ENCODE data around the gene CCL24. TPM values are rescaled to one million over a fixed set of nuclear protein-coding genes. Genes with fewer than 3 reads are reported as not detected.

Gene CCL24
- total RNA-seq, 1 experiment from 2014 or later = not detected

DNA sequence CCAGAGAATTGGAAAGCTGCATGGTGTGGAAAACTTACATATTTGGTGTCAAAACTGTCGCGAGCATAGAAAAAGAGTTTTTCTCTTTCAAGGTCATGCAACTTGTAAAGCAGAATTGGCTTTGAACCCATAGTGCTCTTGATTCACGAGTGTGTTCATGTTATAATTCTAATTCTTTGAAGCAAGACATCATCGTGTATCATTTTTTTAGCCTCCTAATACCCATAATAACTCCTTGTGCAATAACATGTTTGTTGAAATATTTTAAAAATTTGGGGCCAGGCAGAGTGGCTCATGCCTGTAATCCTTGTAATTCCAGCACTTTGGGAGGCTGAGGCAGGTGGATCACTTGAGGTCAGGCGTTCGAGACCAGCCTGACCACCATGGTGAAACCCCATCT lies 4.2 kb downstream of the CCL24 start:
- CTCF ChIA-PET = no interaction called here
- no peaks in the 10 kb centered on the region for H3K36me3 ChIP-seq (ENCODE audit: insufficient read depth, low read length, poor library complexity, severe bottlenecking)
- H3K4me3 ChIP-seq (ENCODE audit: low read depth, low read length, poor library complexity, severe bottlenecking) = no peak overlapping the region
- no peak overlapping the region for H3K27ac ChIP-seq (ENCODE audit: low read depth, low read length, poor library complexity, severe bottlenecking)
- BruUV-seq (replicated peaks) = no TSS peak
- TF ChIP-seq, protein P1, sequence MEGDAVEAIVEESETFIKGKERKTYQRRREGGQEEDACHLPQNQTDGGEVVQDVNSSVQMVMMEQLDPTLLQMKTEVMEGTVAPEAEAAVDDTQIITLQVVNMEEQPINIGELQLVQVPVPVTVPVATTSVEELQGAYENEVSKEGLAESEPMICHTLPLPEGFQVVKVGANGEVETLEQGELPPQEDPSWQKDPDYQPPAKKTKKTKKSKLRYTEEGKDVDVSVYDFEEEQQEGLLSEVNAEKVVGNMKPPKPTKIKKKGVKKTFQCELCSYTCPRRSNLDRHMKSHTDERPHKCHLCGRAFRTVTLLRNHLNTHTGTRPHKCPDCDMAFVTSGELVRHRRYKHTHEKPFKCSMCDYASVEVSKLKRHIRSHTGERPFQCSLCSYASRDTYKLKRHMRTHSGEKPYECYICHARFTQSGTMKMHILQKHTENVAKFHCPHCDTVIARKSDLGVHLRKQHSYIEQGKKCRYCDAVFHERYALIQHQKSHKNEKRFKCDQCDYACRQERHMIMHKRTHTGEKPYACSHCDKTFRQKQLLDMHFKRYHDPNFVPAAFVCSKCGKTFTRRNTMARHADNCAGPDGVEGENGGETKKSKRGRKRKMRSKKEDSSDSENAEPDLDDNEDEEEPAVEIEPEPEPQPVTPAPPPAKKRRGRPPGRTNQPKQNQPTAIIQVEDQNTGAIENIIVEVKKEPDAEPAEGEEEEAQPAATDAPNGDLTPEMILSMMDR (conservative IDR thresholded peaks at IDR 0.05; ENCODE audit: low read depth, low read length) = no peak
- no peak for TF ChIP-seq EZH2 (IDR thresholded peaks at IDR 0.05; ENCODE audit: borderline replicate concordance, low read depth, low read length, poor library complexity, severe bottlenecking)
- no peaks in the 10 kb centered on the region for H3K27me3 ChIP-seq (replicated peaks; ENCODE audit: insufficient read depth, low read depth, low read length, poor library complexity)
- H3K4me1 ChIP-seq (ENCODE audit: insufficient read depth, low read length, poor library complexity, severe bottlenecking) = no peaks in the 10 kb centered on the region
- DNase-seq (ENCODE audit: low spot score) = no peak
- intact Hi-C loops (cut with micrococcal nuclease; ENCODE audit: unreplicated experiment) = no loop called here
- POLR2A ChIA-PET (ENCODE audit: low non-redundant PET) = no interaction called here
- peaks cover 8% of the 10 kb centered on the region for H3K9me3 ChIP-seq (ENCODE audit: low read depth, low read length, poor library complexity, severe bottlenecking)

DNA sequence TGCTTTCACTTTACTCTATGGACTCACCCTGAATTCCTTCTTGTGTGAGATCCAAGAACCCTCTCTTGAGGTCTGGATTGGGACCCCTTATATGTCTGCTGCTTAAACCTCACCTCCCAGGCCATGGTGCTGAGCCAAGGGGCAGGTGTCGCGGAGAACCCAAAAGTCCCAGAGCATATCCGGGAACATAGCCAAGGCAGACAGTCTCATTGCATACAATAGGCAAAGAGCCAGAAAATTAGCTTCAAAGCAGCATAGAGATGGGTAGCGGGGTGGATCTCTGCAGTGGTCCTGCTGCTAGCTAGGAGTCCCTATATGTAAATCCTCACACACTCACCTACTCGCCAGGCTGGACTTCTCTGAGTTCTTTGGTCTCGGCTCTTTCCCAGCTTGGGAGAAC lies 5.5 kb downstream of the CCL24 start:
- TF ChIP-seq EZH2 (IDR thresholded peaks at IDR 0.05; ENCODE audit: borderline replicate concordance, low read depth, low read length, poor library complexity, severe bottlenecking) = no peak
- TF ChIP-seq, protein P1 (conservative IDR thresholded peaks at IDR 0.05; ENCODE audit: low read depth, low read length) = no peak
- Histone ChIP-seq H3K27ac (ENCODE audit: low read depth, low read length, poor library complexity, severe bottlenecking) (no peak overlapping the region), H3K4me3 (ENCODE audit: low read depth, low read length, poor library complexity, severe bottlenecking) (no peak overlapping the region), H3K36me3 (ENCODE audit: insufficient read depth, low read length, poor library complexity, severe bottlenecking) (no peaks in the 10 kb centered on the region), H3K9me3 (ENCODE audit: low read depth, low read length, poor library complexity, severe bottlenecking) (peaks cover 8% of the 10 kb centered on the region), H3K27me3 (replicated peaks; ENCODE audit: insufficient read depth, low read depth, low read length, poor library complexity) (no peaks in the 10 kb centered on the region), H3K4me1 (ENCODE audit: insufficient read depth, low read length, poor library complexity, severe bottlenecking) (no peaks in the 10 kb centered on the region)
- POLR2A ChIA-PET (ENCODE audit: low non-redundant PET) = no interaction called here
- intact Hi-C loops (cut with micrococcal nuclease; ENCODE audit: unreplicated experiment) = no loop called here
- DNase-seq (ENCODE audit: low spot score) = peak; percentile 31
- BruUV-seq (replicated peaks) = no TSS peak
- CTCF ChIA-PET = no interaction called here

DNA sequence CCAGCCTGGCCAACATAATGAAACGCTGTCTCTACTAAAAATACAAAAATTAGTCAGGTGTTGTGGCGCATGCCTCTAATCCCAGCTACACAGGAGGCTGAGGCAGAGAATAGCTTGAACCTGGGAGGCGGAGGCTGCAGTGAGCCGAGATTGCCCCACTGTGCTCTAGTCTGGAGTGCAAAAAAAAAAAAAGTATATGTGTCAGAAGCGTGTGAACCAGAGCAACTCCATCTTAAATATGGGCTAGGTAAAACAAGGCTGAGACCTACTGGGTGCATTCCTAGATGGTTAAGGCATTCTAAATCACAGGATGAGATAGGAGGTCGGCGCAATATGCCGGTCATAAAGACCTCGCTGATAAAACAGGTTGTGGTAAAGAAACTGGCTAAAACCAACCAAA lies 6.2 kb downstream of the CCL24 start:
- Histone ChIP-seq H3K27me3 (replicated peaks; ENCODE audit: insufficient read depth, low read depth, low read length, poor library complexity) (no peaks in the 10 kb centered on the region), H3K36me3 (ENCODE audit: insufficient read depth, low read length, poor library complexity, severe bottlenecking) (no peaks in the 10 kb centered on the region), H3K4me1 (ENCODE audit: insufficient read depth, low read length, poor library complexity, severe bottlenecking) (no peaks in the 10 kb centered on the region), H3K9me3 (ENCODE audit: low read depth, low read length, poor library complexity, severe bottlenecking) (peaks cover 8% of the 10 kb centered on the region), H3K27ac (ENCODE audit: low read depth, low read length, poor library complexity, severe bottlenecking) (no peak overlapping the region), H3K4me3 (ENCODE audit: low read depth, low read length, poor library complexity, severe bottlenecking) (no peak overlapping the region)
- DNase-seq (ENCODE audit: low spot score) = no peak
- ChIA-PET POLR2A (ENCODE audit: low non-redundant PET) (no interaction called here), CTCF (no interaction called here)
- intact Hi-C loops (cut with micrococcal nuclease; ENCODE audit: unreplicated experiment) = no loop called here
- no TSS peak for BruUV-seq (replicated peaks)
- TF ChIP-seq EZH2 (IDR thresholded peaks at IDR 0.05; ENCODE audit: borderline replicate concordance, low read depth, low read length, poor library complexity, severe bottlenecking) = no peak
- TF ChIP-seq, protein P1 (conservative IDR thresholded peaks at IDR 0.05; ENCODE audit: low read depth, low read length) = no peak

Data from A673 (cell line).